Measurements from ENCODE around the gene GLYAT.

GRCh38 chr11:58659404-58659803 is 72.3 kb downstream of the GLYAT start:
- TF ChIP-seq, protein P1, sequence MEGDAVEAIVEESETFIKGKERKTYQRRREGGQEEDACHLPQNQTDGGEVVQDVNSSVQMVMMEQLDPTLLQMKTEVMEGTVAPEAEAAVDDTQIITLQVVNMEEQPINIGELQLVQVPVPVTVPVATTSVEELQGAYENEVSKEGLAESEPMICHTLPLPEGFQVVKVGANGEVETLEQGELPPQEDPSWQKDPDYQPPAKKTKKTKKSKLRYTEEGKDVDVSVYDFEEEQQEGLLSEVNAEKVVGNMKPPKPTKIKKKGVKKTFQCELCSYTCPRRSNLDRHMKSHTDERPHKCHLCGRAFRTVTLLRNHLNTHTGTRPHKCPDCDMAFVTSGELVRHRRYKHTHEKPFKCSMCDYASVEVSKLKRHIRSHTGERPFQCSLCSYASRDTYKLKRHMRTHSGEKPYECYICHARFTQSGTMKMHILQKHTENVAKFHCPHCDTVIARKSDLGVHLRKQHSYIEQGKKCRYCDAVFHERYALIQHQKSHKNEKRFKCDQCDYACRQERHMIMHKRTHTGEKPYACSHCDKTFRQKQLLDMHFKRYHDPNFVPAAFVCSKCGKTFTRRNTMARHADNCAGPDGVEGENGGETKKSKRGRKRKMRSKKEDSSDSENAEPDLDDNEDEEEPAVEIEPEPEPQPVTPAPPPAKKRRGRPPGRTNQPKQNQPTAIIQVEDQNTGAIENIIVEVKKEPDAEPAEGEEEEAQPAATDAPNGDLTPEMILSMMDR (IDR thresholded peaks at IDR 0.05): no peak
- no peak for TF ChIP-seq POLR2AphosphoS5 (IDR thresholded peaks at IDR 0.05)
